ENCODE data around the gene CCNF. TPM values are rescaled to one million over a fixed set of nuclear protein-coding genes. Genes with fewer than 3 reads are reported as not detected.

The CCNF gene
- polyA plus RNA-seq, 3 donors = 0.34 to 0.97 (median 0.68) TPM

DNA sequence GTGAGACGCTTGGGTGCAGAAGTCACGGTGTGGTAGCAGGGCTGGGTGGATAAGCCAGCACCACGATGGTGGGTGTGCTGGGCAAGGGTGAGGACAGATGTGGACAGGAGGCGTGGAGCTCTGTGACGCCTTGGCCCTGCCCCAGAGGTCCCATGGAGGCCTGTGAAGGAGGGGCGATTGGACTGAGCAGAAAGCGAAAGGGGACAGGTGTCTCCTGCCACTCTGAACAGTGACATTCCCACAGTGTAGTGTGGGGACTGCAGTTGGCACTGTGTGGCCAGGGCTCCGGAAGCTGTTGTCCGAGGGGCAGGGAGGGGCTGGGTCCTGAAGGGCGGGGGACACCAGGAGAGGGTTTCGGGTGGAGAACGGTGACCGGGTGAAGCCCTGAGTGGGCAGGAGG, 53.0 kb downstream of the CCNF start:
- TF ChIP-seq CTCF (IDR thresholded peaks at IDR 0.05) = no peak
- Mint-ChIP-seq H3K27me3 (ENCODE audit: low read depth in 3 of 3) (peaks cover 0 to 3% (median 1%) of the 10 kb centered on the region in 3 donors), H3K27ac (peak overlapping the region in 1 of 7 donors; percentile 50), H3K4me1 (peaks cover 50% of the 10 kb centered on the region), H3K4me3 (no peak overlapping the region), H3K9me3 (peaks cover 0 to 2% (median 0%) of the 10 kb centered on the region in 7 donors), H3K36me3 (peaks cover 15 to 55% of the 10 kb centered on the region in 2 donors)
- Histone ChIP-seq H3K27ac (ENCODE audit: low read depth in 1 of 2, low read length in 2 of 2) (no peak overlapping the region), H3K9ac (ENCODE audit: insufficient read depth, low read length, poor library complexity, severe bottlenecking) (no peak overlapping the region), H3K36me3 (replicated peaks in 1 of 2; ENCODE audit: control insufficient read depth in 1 of 2, insufficient read depth in 2 of 2, low read length in 2 of 2) (no peaks in the 10 kb centered on the region), H2AFZ (ENCODE audit: insufficient read depth, low read depth, low read length, poor library complexity, severe bottlenecking) (no peak overlapping the region), H3K9me3 (replicated peaks in 1 of 2; ENCODE audit: control insufficient read depth in 1 of 2, insufficient read depth in 1 of 2, low read length in 2 of 2) (no peaks in the 10 kb centered on the region), H3K4me1 (ENCODE audit: control insufficient read depth in 1 of 2, insufficient read depth in 2 of 2, low read length in 2 of 2) (peaks cover 16 to 27% of the 10 kb centered on the region in 2 donors), H3K27me3 (ENCODE audit: control insufficient read depth in 2 of 2, insufficient read depth in 2 of 2, low read length in 2 of 2) (no peaks in the 10 kb centered on the region), H3K4me3 (replicated peaks in 1 of 3; ENCODE audit: low read depth in 2 of 3, low read length in 3 of 3) (no peak overlapping the region), H3K4me2 (replicated peaks; ENCODE audit: extremely low read depth, low read length, poor library complexity, severe bottlenecking) (no peak overlapping the region), H4K20me1 (ENCODE audit: insufficient read depth, low read length) (peaks cover 24% of the 10 kb centered on the region), H3K79me2 (ENCODE audit: insufficient read depth, low read length) (peaks cover 67% of the 10 kb centered on the region)
- DNase-seq = no peak
- 87% methylated on average over 11 of the region's 13 CpGs for WGBS (ENCODE audit: insufficient coverage)
- intact Hi-C loops (cut with micrococcal nuclease) = no loop called here

- Histone ChIP-seq H4K20me1 (ENCODE audit: insufficient read depth, low read length) (peaks cover 24% of the 10 kb centered on the region), H3K27ac (ENCODE audit: low read depth in 1 of 2, low read length in 2 of 2) (no peak overlapping the region), H3K4me2 (replicated peaks; ENCODE audit: extremely low read depth, low read length, poor library complexity, severe bottlenecking) (no peak overlapping the region), H3K4me3 (replicated peaks in 1 of 3; ENCODE audit: low read depth in 2 of 3, low read length in 3 of 3) (no peak overlapping the region), H3K79me2 (ENCODE audit: insufficient read depth, low read length) (peaks cover 65% of the 10 kb centered on the region), H3K27me3 (ENCODE audit: control insufficient read depth in 2 of 2, insufficient read depth in 2 of 2, low read length in 2 of 2) (no peaks in the 10 kb centered on the region), H3K9ac (ENCODE audit: insufficient read depth, low read length, poor library complexity, severe bottlenecking) (no peak overlapping the region), H2AFZ (ENCODE audit: insufficient read depth, low read depth, low read length, poor library complexity, severe bottlenecking) (no peak overlapping the region), H3K36me3 (replicated peaks in 1 of 2; ENCODE audit: control insufficient read depth in 1 of 2, insufficient read depth in 2 of 2, low read length in 2 of 2) (no peaks in the 10 kb centered on the region), H3K4me1 (ENCODE audit: control insufficient read depth in 1 of 2, insufficient read depth in 2 of 2, low read length in 2 of 2) (peaks cover 23 to 29% of the 10 kb centered on the region in 2 donors), H3K9me3 (replicated peaks in 1 of 2; ENCODE audit: control insufficient read depth in 1 of 2, insufficient read depth in 1 of 2, low read length in 2 of 2) (no peaks in the 10 kb centered on the region)
- peaks cover 0 to 2% (median 0%) of the 10 kb centered on the region in 7 donors for H3K9me3 Mint-ChIP-seq
- TF ChIP-seq CTCF (IDR thresholded peaks at IDR 0.05) = no peak
- peak overlapping the region in 2 of 7 donors; percentile 22 to 64 for H3K27ac Mint-ChIP-seq
- DNase-seq = no peak
- H3K27me3 Mint-ChIP-seq (ENCODE audit: low read depth in 3 of 3) = peaks cover 2 to 5% (median 4%) of the 10 kb centered on the region in 3 donors
- 87% methylated on average over 20 of the region's 32 CpGs for WGBS (ENCODE audit: insufficient coverage)
- peaks cover 18 to 55% of the 10 kb centered on the region in 2 donors for H3K36me3 Mint-ChIP-seq
- H3K4me1 Mint-ChIP-seq = peaks cover 50% of the 10 kb centered on the region
- intact Hi-C loops (cut with micrococcal nuclease) = no loop called here
- no peak overlapping the region for H3K4me3 Mint-ChIP-seq
Observed at GRCh38 chr16:2482708-2483534, 53.7 kb downstream of the CCNF start.

Measured in CD14-positive monocyte (primary cell).